ENCODE data around the gene PKN1. TPM values are rescaled to one million over a fixed set of nuclear protein-coding genes. Genes with fewer than 3 reads are reported as not detected.

The PKN1 gene
- total RNA-seq, 6 experiments from 2014 or later, result 19.5 to 49.4 (median 34.1) TPM

- peak; percentile 87 to 95 (median 90) for ATAC-seq
- WGBS (ENCODE audit: insufficient coverage, low coverage, low lambda C conversion rate, missing lambda C conversion rate), result 80% methylated on average over 2 of the region's 61 CpGs
- H3K27ac ChIP-seq, result no peak overlapping the region
- H3K27me3 ChIP-seq, result no peaks in the 10 kb centered on the region
- peaks cover 0 to 56% (median 27%) of the 10 kb centered on the region in 4 donors for H3K36me3 ChIP-seq
- DNase-seq, result peak; percentile 81 to 89 (median 88)
- no peaks in the 10 kb centered on the region for H3K9me3 ChIP-seq
- TF ChIP-seq CTCF (IDR thresholded peaks at IDR 0.05) (peak; percentile 80 to 97 (median 88)), POLR2A (IDR thresholded peaks at IDR 0.05) (no peak)
- H3K4me1 ChIP-seq, result peaks cover 0 to 3% (median 0%) of the 10 kb centered on the region in 4 donors
- intact Hi-C loops (cut with DNase I), result no loop called here
- H3K4me3 ChIP-seq, result peak overlapping the region in 2 of 3 donors; percentile 20 to 45
These were observed 27.1 kb upstream of the PKN1 start for GRCh38 chr19:14405758-14406644.

GRCh38 chr19:14406645-14407401 is 26.3 kb upstream of the PKN1 start:
- Histone ChIP-seq H3K27ac (no peak overlapping the region), H3K4me3 (no peak overlapping the region), H3K4me1 (peaks cover 0 to 3% (median 0%) of the 10 kb centered on the region in 4 donors), H3K36me3 (peaks cover 0 to 62% (median 33%) of the 10 kb centered on the region in 4 donors), H3K27me3 (no peaks in the 10 kb centered on the region), H3K9me3 (no peaks in the 10 kb centered on the region)
- 86% methylated on average over 10 of the region's 27 CpGs for WGBS (ENCODE audit: insufficient coverage, low coverage, low lambda C conversion rate, missing lambda C conversion rate)
- TF ChIP-seq CTCF (IDR thresholded peaks at IDR 0.05) (no peak), POLR2A (IDR thresholded peaks at IDR 0.05) (no peak)
- no peak for DNase-seq
- no peak for ATAC-seq
- intact Hi-C loops (cut with DNase I), result no loop called here

DNA sequence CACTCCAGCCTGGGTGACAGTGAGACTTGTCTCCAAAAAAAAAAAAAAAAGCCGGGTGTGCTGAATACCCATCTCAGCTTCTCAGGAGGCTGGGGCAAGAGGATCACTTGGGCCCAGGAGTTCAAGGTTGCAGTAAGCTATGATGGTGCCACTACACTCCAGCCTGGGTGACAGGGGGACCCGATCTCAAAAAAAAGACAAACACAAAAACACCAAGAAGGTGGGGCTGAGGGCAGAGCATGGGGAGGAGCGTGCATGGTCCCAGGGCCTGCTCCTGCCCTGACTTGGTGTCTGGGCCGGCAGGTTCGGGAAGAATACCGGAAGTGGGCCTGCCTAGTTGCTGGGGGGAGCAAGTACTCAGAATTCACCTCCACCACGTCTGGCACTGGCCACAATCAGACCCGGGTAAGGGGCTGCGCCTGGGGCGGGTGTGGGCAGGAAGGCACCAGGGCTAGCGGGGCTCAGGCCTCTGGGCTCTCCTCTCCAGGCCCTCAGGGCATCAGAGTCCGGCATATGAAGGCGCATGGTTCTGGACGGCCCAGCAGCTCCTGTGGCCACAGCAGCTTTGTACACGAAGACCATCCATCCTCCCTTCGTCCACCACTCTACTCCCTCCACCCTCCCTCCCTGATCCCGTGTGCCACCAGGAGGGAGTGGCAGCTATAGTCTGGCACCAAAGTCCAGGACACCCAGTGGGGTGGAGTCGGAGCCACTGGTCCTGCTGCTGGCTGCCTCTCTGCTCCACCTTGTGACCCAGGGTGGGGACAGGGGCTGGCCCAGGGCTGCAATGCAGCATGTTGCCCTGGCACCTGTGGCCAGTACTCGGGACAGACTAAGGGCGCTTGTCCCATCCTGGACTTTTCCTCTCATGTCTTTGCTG is 25.3 kb upstream of the PKN1 start:
- no peaks in the 10 kb centered on the region for H3K9me3 ChIP-seq
- H3K27me3 ChIP-seq, result no peaks in the 10 kb centered on the region
- H3K27ac ChIP-seq, result no peak overlapping the region
- intact Hi-C loops (cut with DNase I), result no loop called here
- no peak overlapping the region for H3K4me3 ChIP-seq
- TF ChIP-seq POLR2A (IDR thresholded peaks at IDR 0.05), result no peak
- TF ChIP-seq CTCF (IDR thresholded peaks at IDR 0.05), result no peak
- peaks cover 0 to 72% (median 38%) of the 10 kb centered on the region in 4 donors for H3K36me3 ChIP-seq
- WGBS (ENCODE audit: insufficient coverage, low coverage, low lambda C conversion rate, missing lambda C conversion rate), result 74% methylated on average over 7 of the region's 20 CpGs
- H3K4me1 ChIP-seq, result peaks cover 0 to 3% (median 0%) of the 10 kb centered on the region in 4 donors
- peak in 1 of 4 donors; percentile 2 for ATAC-seq
- DNase-seq, result no peak

DNA sequence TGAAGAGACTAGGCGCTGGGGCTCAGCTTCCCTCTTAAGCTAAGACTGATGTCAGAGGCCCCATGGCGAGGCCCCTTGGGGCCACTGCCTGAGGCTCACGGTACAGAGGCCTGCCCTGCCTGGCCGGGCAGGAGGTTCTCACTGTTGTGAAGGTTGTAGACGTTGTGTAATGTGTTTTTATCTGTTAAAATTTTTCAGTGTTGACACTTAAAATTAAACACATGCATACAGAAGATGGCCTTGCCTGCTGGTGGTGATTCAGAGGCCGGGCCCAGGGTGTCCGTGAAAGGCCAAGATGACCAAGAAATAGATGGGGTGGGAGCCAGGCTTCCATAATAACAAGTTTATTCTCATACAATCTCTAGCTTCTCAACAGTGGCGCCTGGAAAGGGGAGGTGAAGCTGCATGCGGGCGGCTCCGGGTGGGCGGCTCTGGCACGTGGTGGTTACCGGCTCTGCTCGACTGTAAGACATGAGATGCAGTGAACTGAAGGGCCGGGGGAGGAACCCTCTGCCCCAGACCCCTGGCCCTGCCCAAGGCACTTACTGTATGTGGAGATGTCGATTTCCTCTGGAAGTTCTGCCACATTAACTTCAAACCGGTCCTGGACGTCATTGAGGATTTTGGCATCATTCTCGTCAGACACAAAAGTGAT is 24.5 kb upstream of the PKN1 start:
- no peaks in the 10 kb centered on the region for H3K27me3 ChIP-seq
- H3K36me3 ChIP-seq, result peaks cover 0 to 72% (median 39%) of the 10 kb centered on the region in 4 donors
- H3K4me1 ChIP-seq, result peaks cover 0 to 3% (median 0%) of the 10 kb centered on the region in 4 donors
- H3K27ac ChIP-seq, result no peak overlapping the region
- no peak for DNase-seq
- no peak for ATAC-seq
- TF ChIP-seq CTCF (IDR thresholded peaks at IDR 0.05), result no peak
- no peak for TF ChIP-seq POLR2A (IDR thresholded peaks at IDR 0.05)
- no peaks in the 10 kb centered on the region for H3K9me3 ChIP-seq
- no peak overlapping the region for H3K4me3 ChIP-seq
- 83% methylated on average over 9 of the region's 20 CpGs for WGBS (ENCODE audit: insufficient coverage, low coverage, low lambda C conversion rate, missing lambda C conversion rate)
- intact Hi-C loops (cut with DNase I), result no loop called here

Data from right lobe of liver (tissue), 6 donors.